Tibial nerve (tissue), 4 donors: ENCODE data around the gene PHKB.

Source experiments
- CTCF ChIP-seq, 5 experiments: fragments of 200-600 bp in 3 of 5; fragments of 450-650 bp in 2 of 5; sonication (generic) in 3 of 5; IDR thresholded peaks; one replicate each; pipeline ENCODE4 v1.5.1; 2016 to 2019; ENCODE audit warnings: antibody characterized with exemption in 5 of 5, mild to moderate bottlenecking in 3 of 5, moderate library complexity in 2 of 5
- EP300 ChIP-seq, 2 donors: sonication (generic); formaldehyde crosslinking; IDR thresholded peaks; one replicate each; pipeline ENCODE4 v1.6.1; 2017; ENCODE audit warnings: antibody characterized with exemption in 2 of 2, mild to moderate bottlenecking in 1 of 2
- POLR2A ChIP-seq, 2 donors: fragments of 450-650 bp; IDR thresholded peaks; one replicate each; pipeline ENCODE4 v1.6.1; 2017; ENCODE audit warnings: antibody characterized with exemption in 2 of 2, mild to moderate bottlenecking in 2 of 2, moderate library complexity in 2 of 2

DNA sequence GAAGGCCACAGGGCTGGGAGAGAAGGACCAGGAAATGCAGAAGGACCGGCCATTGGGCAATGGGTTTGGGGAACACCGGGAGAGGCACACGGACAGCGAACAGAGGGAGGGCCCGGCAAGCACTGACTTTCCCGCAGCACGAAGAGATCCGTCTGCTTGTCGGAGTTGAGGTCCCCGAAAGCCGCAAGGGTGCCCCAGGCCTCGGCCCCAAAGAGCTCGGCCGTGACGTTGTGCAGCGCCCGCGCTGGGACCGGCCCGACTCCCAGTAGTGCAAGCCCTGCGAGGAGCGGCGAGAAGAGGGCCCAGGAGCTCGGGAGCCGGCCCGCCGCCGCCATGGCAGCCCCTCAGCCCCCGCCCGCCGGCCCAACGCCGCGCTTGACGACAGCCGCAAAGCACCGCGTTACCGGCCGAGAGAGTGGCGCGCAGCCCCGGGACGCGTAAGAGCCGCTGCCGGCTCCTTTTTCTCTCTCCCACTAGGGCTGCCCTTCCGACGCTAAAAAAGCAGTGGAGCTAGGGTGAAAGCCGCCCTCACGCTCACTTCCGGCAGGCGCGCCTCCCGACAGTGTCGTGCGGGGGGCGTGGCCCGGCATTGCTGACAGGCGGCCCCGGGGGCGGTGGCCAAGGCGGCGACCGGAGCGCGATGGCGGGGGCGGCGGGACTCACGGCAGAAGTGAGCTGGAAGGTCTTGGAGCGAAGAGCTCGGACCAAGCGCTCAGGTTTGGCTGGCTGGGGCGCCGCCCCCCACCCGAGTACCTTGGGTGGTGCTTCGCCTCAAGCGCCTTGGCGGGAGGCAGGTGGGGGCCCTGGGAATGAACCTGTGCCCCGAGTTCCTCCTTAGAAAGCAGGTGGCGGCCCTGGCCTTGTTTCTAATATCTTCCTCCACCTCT lies at the start of gene PHKB, which contains the start of gene ITFG1:
- TF ChIP-seq CTCF (IDR thresholded peaks at IDR 0.05) (peak in 4 of 5 experiments; percentile 8 to 61 (median 18)), EP300 (IDR thresholded peaks at IDR 0.05) (peak; percentile 59 to 79), POLR2A (IDR thresholded peaks at IDR 0.05) (peak in 1 of 2 donors; percentile 54)
